Heart right ventricle (tissue), 16 donors: Measurements from ENCODE around the gene MAPK8IP2. TPM values are rescaled to one million over a fixed set of nuclear protein-coding genes. Genes with fewer than 3 reads are reported as not detected.

Experiments used
- ATAC-seq, 8 donors: fragments of 200-7000 bp; cut with Tn5 transposase; one replicate each; pipeline ENCODE4 v1.9.1; 2020; ENCODE audit warnings: mild to moderate bottlenecking in 8 of 8, moderate library complexity in 8 of 8, moderate number of reproducible peaks in 1 of 8
- DNase-seq, 2 donors: peaks; one replicate each; pipeline ENCODE4 v3.0.0-alpha.2; 2020
- H3K27ac ChIP-seq, 10 donors: fragments of 200-600 bp; sonication (generic) in 2 of 10; one replicate each; pipeline versions ENCODE4 v1.5.0 to v1.8.0; 2020 to 2022; ENCODE audit warnings: mild to moderate bottlenecking in 3 of 10
- H3K27me3 ChIP-seq, 7 donors: fragments of 200-600 bp; one replicate each; pipeline ENCODE4 v1.8.0; 2021 to 2022; ENCODE audit warnings: mild to moderate bottlenecking in 2 of 7
- H3K36me3 ChIP-seq, 9 donors: fragments of 200-600 bp; sonication (generic) in 1 of 9; one replicate each; pipeline versions ENCODE4 v1.5.0 to v1.8.0; 2020 to 2022; ENCODE audit warnings: mild to moderate bottlenecking in 2 of 9
- H3K4me1 ChIP-seq, 9 donors: fragments of 200-600 bp; sonication (generic) in 1 of 9; one replicate each; pipeline versions ENCODE4 v1.5.0 to v1.8.0; 2020 to 2022; ENCODE audit warnings: mild to moderate bottlenecking in 4 of 9
- H3K4me3 ChIP-seq, 10 donors: fragments of 200-600 bp; sonication (generic) in 2 of 10; one replicate each; pipeline versions ENCODE4 v1.5.0 to v1.8.0; 2020 to 2022; ENCODE audit warnings: mild to moderate bottlenecking in 7 of 10, moderate library complexity in 2 of 10
- H3K9me3 ChIP-seq, 11 donors: fragments of 200-600 bp in 10 of 11; sonication (generic) in 2 of 11; one replicate each; pipeline versions ENCODE4 v1.5.0 to v1.8.0; 2013 to 2022; ENCODE audit warnings: mild to moderate bottlenecking in 2 of 11, control low read depth in 1 of 11, moderate library complexity in 1 of 11
- CTCF ChIP-seq, 9 donors: fragments of 200-600 bp; sonication (generic) in 2 of 9; IDR thresholded peaks; one replicate each; pipeline versions ENCODE4 v1.5.0 to v1.8.0; 2021 to 2022; ENCODE audit warnings: antibody characterized with exemption in 9 of 9, mild to moderate bottlenecking in 5 of 9, moderate library complexity in 1 of 9
- WGBS, 2 donors: extraction: QIAGEN DNeasy Blood & Tissue Kit; methylation state at CpG; one replicate each; pipeline ENCODE4 v1.1.7; 2013; ENCODE audit warnings: inconsistent platforms in 1 of 2; 5-methylcytosine and 5-hydroxymethylcytosine counted together
- intact Hi-C, 10 donors: fragments of 100-400 bp; cut with DNase I; formaldehyde crosslinking; loops; one replicate each; pipeline versions ENCODE4 v1.11.1 to v1.14.2; 2022
- polyA plus RNA-seq, 2 donors: library from polyadenylated mRNA; stranded (reverse); fragments of 200-250 nt; gene quantifications; one replicate each; pipeline ENCODE4 v1.2.3, GENCODE V29; 2013
- total RNA-seq, 10 donors: library from RNA; stranded (reverse); fragmentation: NEBNext Ultra II Directional in 3 of 10; extraction: Animal tissue kit (Norgen Biotek cat#: 25700) in 3 of 10; gene quantifications; one replicate each; pipeline versions ENCODE4 v1.2.1 to v1.2.4, GENCODE V29; 2021 to 2023
- donor health status: Arrhythmogenic right ventricular cardiomyopathy.
- donor health status: ischemic (EF 13 %, LVEDD 7.1; RV severe dilation, severe dysfunction).
- donor health status: healthy with polysubstance abuse.
- donor health status: DM: no; HTN: yes; CAD: no.
- donor health status: DM: no; HTN: no; CAD: no.
- donor health status: ischemic (EF 25% LVEDD 6.9; RV normal size, moderate dysfunction).
- donor health status: ischemic (EF 25% LVEDD 5.7; RV mildly dilated, moderate dysfunction).
- donor health status: healthy.
- donor health status: DM: yes; HTN: yes; CAD: no.
- donor health status: Ischemic cardiomyopathy.
- donor health status: ischemic (EF 35%, LVEDD 5.7; RV mildly dilated, moderate dysfunction).
- donor health status: nonischemic (EF 11% LVEDD 7.7; RV severe dilation, severe dysfunction).
- donor health status: DM: yes; HTN: yes; CAD: no.
- donor health status: PGD.
- donor health status: ischemic (EF 29% LVEDD 5.4; RV normal size, mild dysfunction).
- donor health status: nonischemic (EF 23%, LVEDD 6.1; RV moderate dilation, normal function).

Gene MAPK8IP2
- total and polyA plus RNA-seq, 12 donors: 0.08 to 0.52 (median 0.27) TPM

GRCh38 chr22:50625568-50626313 lies 25.1 kb downstream of the MAPK8IP2 start:
- intact Hi-C loops: loop anchor here in 6 of 10 donors (5.0 kb wide), 5 partner anchors 47 to 87 kb away; partner anchors contain the start of gene SHANK3 (in 2 of the 6)
- H3K27ac ChIP-seq: peak overlapping the region in 1 of 10 donors; percentile 93
- 86 to 87% methylated on average over 27 of the region's 27 CpGs for WGBS, 2 donors
- peak in 5 of 9 donors; percentile 14 to 31 (median 25) for TF ChIP-seq CTCF (IDR thresholded peaks at IDR 0.05)
- DNase-seq: peak in 1 of 2 donors; percentile 38
- ATAC-seq: peak in 1 of 8 donors; percentile 1
- H3K4me1 ChIP-seq: peaks cover 7 to 54% (median 44%) of the 10 kb centered on the region in 9 donors
- H3K9me3 ChIP-seq: no peaks in the 10 kb centered on the region
- H3K4me3 ChIP-seq: peak overlapping the region in 3 of 10 donors; percentile 62 to 95 (median 81)
- peaks cover 0 to 18% (median 0%) of the 10 kb centered on the region in 9 donors for H3K36me3 ChIP-seq
- H3K27me3 ChIP-seq: peaks cover 0 to 3% (median 0%) of the 10 kb centered on the region in 7 donors

DNA sequence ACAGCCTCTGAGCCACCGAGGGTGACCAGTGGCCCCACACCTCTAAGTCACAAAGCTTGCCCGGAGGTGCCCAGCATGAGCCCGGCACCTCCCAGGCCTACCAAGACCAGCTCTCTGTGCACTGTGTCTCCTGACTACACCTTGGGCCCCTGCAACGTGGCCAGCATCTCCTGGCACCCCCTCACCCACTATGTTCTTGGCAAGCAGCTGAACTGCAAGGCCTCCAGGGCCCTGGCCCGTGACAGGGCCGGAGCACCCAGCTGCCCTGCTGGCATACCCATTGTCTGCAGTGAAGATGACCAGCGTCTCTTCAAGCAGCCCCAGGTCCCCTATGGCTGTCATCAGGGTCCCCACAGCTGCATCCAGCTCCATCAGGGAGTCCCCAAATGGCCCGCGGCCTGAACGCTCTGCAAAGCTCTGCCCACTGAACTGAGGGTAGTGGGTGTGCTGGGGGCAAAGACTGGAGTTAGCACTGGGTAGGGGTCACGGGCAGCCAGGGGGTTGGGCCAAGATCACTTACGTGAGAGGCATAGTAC lies 25.8 kb downstream of the MAPK8IP2 start:
- no peak for DNase-seq
- H3K36me3 ChIP-seq: peaks cover 0 to 18% (median 0%) of the 10 kb centered on the region in 9 donors
- ATAC-seq: peak in 1 of 8 donors; percentile 1
- H3K4me1 ChIP-seq: peaks cover 7 to 48% (median 38%) of the 10 kb centered on the region in 9 donors
- 68 to 84% methylated on average over 12 of the region's 12 CpGs for WGBS, 2 donors
- peaks cover 0 to 1% (median 0%) of the 10 kb centered on the region in 7 donors for H3K27me3 ChIP-seq
- intact Hi-C loops: loop anchor here in 6 of 10 donors (5.0 kb wide), 5 partner anchors 46 to 86 kb away; partner anchors contain the start of gene SHANK3 (in 2 of the 6)
- peak in 1 of 9 donors; percentile 29 for TF ChIP-seq CTCF (IDR thresholded peaks at IDR 0.05)
- no peaks in the 10 kb centered on the region for H3K9me3 ChIP-seq
- peak overlapping the region in 6 of 10 donors; percentile 69 to 93 (median 82) for H3K27ac ChIP-seq
- H3K4me3 ChIP-seq: peak overlapping the region in 6 of 10 donors; percentile 62 to 95 (median 82)

GRCh38 chr22:50626850-50627641 lies 26.5 kb downstream of the MAPK8IP2 start:
- intact Hi-C loops: loop anchor here in 6 of 10 donors (5.0 kb wide), 5 partner anchors 45 to 85 kb away; partner anchors contain the start of gene SHANK3 (in 2 of the 6)
- no peak for DNase-seq
- no peaks in the 10 kb centered on the region for H3K27me3 ChIP-seq

More at GRCh38 chr22:50626850-50627641, 26.5 kb downstream of the MAPK8IP2 start:
- TF ChIP-seq CTCF (IDR thresholded peaks at IDR 0.05): no peak
- Histone ChIP-seq H3K4me1 (peaks cover 7 to 41% (median 31%) of the 10 kb centered on the region in 9 donors), H3K4me3 (peak overlapping the region; percentile 41 to 95 (median 82)), H3K9me3 (no peaks in the 10 kb centered on the region), H3K27ac (peak overlapping the region; percentile 69 to 93 (median 84)), H3K36me3 (peaks cover 0 to 18% (median 0%) of the 10 kb centered on the region in 9 donors)
- ATAC-seq: peak in 3 of 8 donors; percentile 1 to 31 (median 3)
- 57 to 74% methylated on average over 42 of the region's 42 CpGs for WGBS, 2 donors
